K562 (cell line): ENCODE results near the gene CDCA7L. TPM values are rescaled to one million over a fixed set of nuclear protein-coding genes. Genes with fewer than 3 reads are reported as not detected.

Source experiments
- ATAC-seq: fragments of 200-7000 bp; cut with Tn5 transposase; 3 replicates; pipeline ENCODE4 v1.9.1; 2020; ENCODE audit warnings: moderate library complexity
- BruUV-seq: library from RNA; stranded (reverse); fragments of 400-500 nt; replicated peaks from 2 replicates; lab custom pipeline; 2021; lab: Mats Ljungman, UMichigan
- CTCF ChIA-PET: fragments of 300-600 bp; formaldehyde crosslinking; extraction: SDS; loops from one replicate; lab custom pipeline; 2021; ENCODE audit warnings: low intra/inter-chr PET ratio; lab: Yijun Ruan, JAX
- POLR2A ChIA-PET: fragments of 300-600, 350-650 bp; sonication (Branson Sonifier 250); formaldehyde crosslinking; extraction: SDS; loops from one replicate; lab custom pipeline; 2021; ENCODE audit warnings: antibody characterized with exemption, inconsistent platforms; lab: Yijun Ruan, JAX
- DNase-seq, 4 experiments: peaks; one replicate each; pipeline versions ENCODE4 v3.0.0 to v3.0.0-alpha.2; 2011 to 2018; ENCODE audit warnings: low spot score in 3 of 4, mixed read lengths in 3 of 4; ENCODE audit errors: extremely low read depth in 1 of 4
- FAIRE-seq: peaks from 2 replicates; lab custom pipeline; 2011; peaks lifted over from hg19 to GRCh38; lab: Jason Lieb, UNC
- H2AFZ ChIP-seq: 2 replicates; pipeline ENCODE4 v1.6.0; 2011; ENCODE audit warnings: low read depth, low read length, control low read depth, inconsistent platforms
- H3K27ac ChIP-seq: fragments of 200-600 bp; 3 replicates; pipeline ENCODE4 v1.8.0; 2011; ENCODE audit warnings: low read depth, mild to moderate bottlenecking, control low read depth, inconsistent platforms, low read length, moderate library complexity, mixed read lengths; ENCODE audit errors: extremely low read depth
- H3K27me3 ChIP-seq, 2 experiments: fragments of 300-600 bp in 1 of 2; 2 replicates in 1 of 2; 3 replicates in 1 of 2; pipeline versions ENCODE4 v1.6.0 to v1.8.0; 2011; ENCODE audit warnings: inconsistent platforms in 2 of 2, low read length in 2 of 2, mild to moderate bottlenecking in 1 of 2, mixed read lengths in 1 of 2, moderate library complexity in 1 of 2; ENCODE audit not compliant: control insufficient read depth in 2 of 2, insufficient read depth in 2 of 2
- H3K36me3 ChIP-seq: fragments of 300-600 bp; 3 replicates; pipeline ENCODE4 v1.8.0; 2011; ENCODE audit warnings: mild to moderate bottlenecking, low read length, inconsistent platforms; ENCODE audit not compliant: control insufficient read depth, insufficient read depth
- H3K4me1 ChIP-seq, 2 experiments: fragments of 200-600 bp in 1 of 2; replicated peaks in 1 of 2; 2 replicates in 1 of 2; 3 replicates in 1 of 2; pipeline versions ENCODE4 v1.5.1 to v1.8.0; 2011; ENCODE audit warnings: inconsistent platforms in 2 of 2, low read length in 2 of 2, mild to moderate bottlenecking in 1 of 2, mixed read lengths in 1 of 2, moderate library complexity in 1 of 2; ENCODE audit not compliant: control insufficient read depth in 2 of 2, insufficient read depth in 2 of 2
- H3K4me2 ChIP-seq: 2 replicates; pipeline ENCODE4 v1.6.1; 2011; ENCODE audit warnings: low read length, control low read depth, inconsistent platforms, mixed read lengths; ENCODE audit not compliant: insufficient read depth
- H3K4me3 ChIP-seq: fragments of 200-600 bp; sonication (generic), shearing (Covaris generic); 2 replicates; pipeline ENCODE4 v1.5.1; 2016; ENCODE audit warnings: control low read depth, inconsistent platforms
- H3K79me2 ChIP-seq: fragments of 200-600 bp; 3 replicates; pipeline ENCODE4 v1.8.0; 2011; ENCODE audit warnings: low read length, inconsistent platforms; ENCODE audit not compliant: control insufficient read depth, insufficient read depth
- H3K9ac ChIP-seq, 2 experiments: 2 replicates each; pipeline versions ENCODE4 v1.6.0 to v1.6.1; 2011; ENCODE audit warnings: low read depth in 2 of 2, low read length in 2 of 2, control low read depth in 1 of 2, inconsistent platforms in 1 of 2, mild to moderate bottlenecking in 1 of 2, mixed read lengths in 1 of 2; ENCODE audit not compliant: insufficient read depth in 1 of 2
- H3K9me1 ChIP-seq: one replicate; pipeline ENCODE4 v1.6.0; 2011; ENCODE audit warnings: inconsistent platforms, mild to moderate bottlenecking, low read length, moderate library complexity; ENCODE audit not compliant: control insufficient read depth, insufficient read depth
- H3K9me3 ChIP-seq: replicated peaks from 2 replicates; pipeline ENCODE4 v1.5.1; 2011; ENCODE audit warnings: low read depth, low read length, inconsistent platforms; ENCODE audit not compliant: control insufficient read depth, insufficient read depth
- H4K20me1 ChIP-seq: replicated peaks from 2 replicates; pipeline ENCODE4 v1.6.1; 2011; ENCODE audit warnings: low read length, inconsistent platforms, mixed read lengths; ENCODE audit not compliant: control insufficient read depth, insufficient read depth
- CTBP1 ChIP-seq: fragments of 450-650 bp; IDR thresholded peaks from 2 replicates; pipeline ENCODE4 v1.6.1; 2016; ENCODE audit warnings: borderline replicate concordance
- FOXP1 ChIP-seq: sonication (generic); formaldehyde crosslinking; IDR thresholded peaks from 2 replicates; pipeline ENCODE4 v1.8.0; 2022; ENCODE audit warnings: mild to moderate bottlenecking, missing genetic modification reagents
- HLTF ChIP-seq: fragments of 450-650 bp; IDR thresholded peaks from 2 replicates; pipeline ENCODE4 v1.6.1; 2016
- LEF1 ChIP-seq: fragments of 450-650 bp; IDR thresholded peaks from 2 replicates; pipeline ENCODE4 v1.6.1; 2016; ENCODE audit warnings: mild to moderate bottlenecking
- MIER1 ChIP-seq: fragments of 450-650 bp; IDR thresholded peaks from 2 replicates; pipeline ENCODE4 v1.6.1; 2016; ENCODE audit warnings: antibody characterized with exemption, mild to moderate bottlenecking, low read depth
- ZFP36 ChIP-seq: fragments of 150-350 bp; IDR thresholded peaks from 2 replicates; pipeline ENCODE4 v1.6.1; 2018; ENCODE audit warnings: low read length, low read depth; ENCODE audit not compliant: partially characterized antibody
- WGBS: fragments of 100-300 bp; shearing (Covaris generic); methylation state at CpG from one replicate; pipeline ENCODE4 v1.1.6; 2016; ENCODE audit warnings: low coverage, mixed read lengths; ENCODE audit not compliant: insufficient coverage; ENCODE audit errors: missing lambda C conversion rate; 5-methylcytosine and 5-hydroxymethylcytosine counted together
- in situ Hi-C: fragments of 300-500 bp; cut with MboI; formaldehyde crosslinking; loops from 4 replicates; pipeline ENCODE4 v1.15.0; 2018; ENCODE audit warnings: inconsistent platforms, mixed read lengths
- intact Hi-C: fragments of 100-400 bp; cut with micrococcal nuclease; formaldehyde crosslinking; loops from 2 replicates; pipeline ENCODE4 v1.14.2; 2022
- polyA plus RNA-seq, 8 experiments: library from polyadenylated mRNA; depleted of rRNA in 4 of 8; stranded (reverse) in 5 of 8; unstranded in 3 of 8; fragments of >200 nt; fragmentation: Nextera tagmentation in 2 of 8; fragmentation: Illumina TruSeq in 1 of 8; extraction: Ambion mirVana in 2 of 8; extraction: Trizol in 1 of 8; gene quantifications; 2 replicates each; pipeline versions ENCODE4 v1.2.1 to v1.2.3, GENCODE V29; 2011 to 2014; ENCODE audit warnings: inconsistent platforms in 1 of 8, missing spikeins in 1 of 8
- total RNA-seq, 7 experiments: library from RNA; depleted of rRNA in 6 of 7; stranded (reverse); fragments of >200 nt in 6 of 7; fragmentation: Illumina TruSeq in 2 of 7; extraction: Trizol in 2 of 7; gene quantifications; 2 replicates each; pipeline versions ENCODE4 v1.2.1 to v1.2.3, GENCODE V29; 2011 to 2021; ENCODE audit warnings: low replicate concordance in 1 of 7
- TF ChIP-seq, protein P1 (sequence below): fragments of 450-650 bp; IDR thresholded peaks from 2 replicates; pipeline ENCODE4 v1.6.1; 2018; ENCODE audit not compliant: partially characterized antibody
- TF ChIP-seq, protein P2 (sequence below): IDR thresholded peaks from 3 replicates; pipeline ENCODE4 v1.6.1; 2011; ENCODE audit warnings: borderline replicate concordance, mild to moderate bottlenecking, moderate library complexity; ENCODE audit not compliant: insufficient read length; ENCODE audit errors: extremely low read depth

Gene CDCA7L
- total and polyA plus RNA-seq, 9 of the 15 experiments (the other 6 are each of a cell fraction or from before 2014, with no cell fraction given): 1.9 to 32.4 (median 3.1) TPM

DNA sequence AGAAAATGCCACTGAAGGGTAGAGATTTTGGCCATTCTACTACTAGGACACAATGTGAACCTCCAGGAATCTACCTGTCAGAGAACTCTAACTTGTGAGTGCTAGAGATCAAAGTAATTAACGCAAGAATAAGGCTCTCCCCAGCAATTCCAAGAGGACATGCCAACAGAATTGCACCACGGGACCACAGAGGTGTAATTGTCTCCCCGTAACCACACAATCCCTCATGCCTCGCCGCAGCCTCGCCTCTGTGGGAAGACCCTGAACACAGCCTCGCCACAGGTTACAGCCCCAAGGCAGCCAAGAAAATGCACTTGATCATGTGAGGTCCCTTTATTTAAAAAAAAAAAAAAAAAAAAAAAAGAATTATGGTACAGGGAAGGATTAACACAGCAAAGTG, 29.5 kb downstream of the CDCA7L start:
- no TSS peak for BruUV-seq
- ChIA-PET CTCF (no interaction called here), POLR2A (no interaction called here)
- in situ Hi-C loops (no loop called here), intact Hi-C loops (no loop called here)
- Histone ChIP-seq H2AFZ (no peak overlapping the region), H3K4me2 (no peak overlapping the region), H3K27ac (no peak overlapping the region), H3K9me3 (no peaks in the 10 kb centered on the region), H3K36me3 (no peaks in the 10 kb centered on the region), H3K27me3 (peaks cover 0 to 4% of the 10 kb centered on the region in 2 experiments; a peak in 2 of 5 replicates), H3K9me1 (no peaks in the 10 kb centered on the region), H3K9ac (no peak overlapping the region), H3K4me1 (no peaks in the 10 kb centered on the region), H4K20me1 (no peaks in the 10 kb centered on the region), H3K79me2 (no peaks in the 10 kb centered on the region), H3K4me3 (no peak overlapping the region)
- 10% methylated on average over 7 of the region's 7 CpGs for WGBS
- FAIRE-seq: no peak
- no peak for DNase-seq
- no peak for ATAC-seq
- TF ChIP-seq FOXP1: no peak
- no peak for TF ChIP-seq ZFP36
- no peak for TF ChIP-seq CTBP1
- no peak for TF ChIP-seq MIER1
- TF ChIP-seq, protein P1, sequence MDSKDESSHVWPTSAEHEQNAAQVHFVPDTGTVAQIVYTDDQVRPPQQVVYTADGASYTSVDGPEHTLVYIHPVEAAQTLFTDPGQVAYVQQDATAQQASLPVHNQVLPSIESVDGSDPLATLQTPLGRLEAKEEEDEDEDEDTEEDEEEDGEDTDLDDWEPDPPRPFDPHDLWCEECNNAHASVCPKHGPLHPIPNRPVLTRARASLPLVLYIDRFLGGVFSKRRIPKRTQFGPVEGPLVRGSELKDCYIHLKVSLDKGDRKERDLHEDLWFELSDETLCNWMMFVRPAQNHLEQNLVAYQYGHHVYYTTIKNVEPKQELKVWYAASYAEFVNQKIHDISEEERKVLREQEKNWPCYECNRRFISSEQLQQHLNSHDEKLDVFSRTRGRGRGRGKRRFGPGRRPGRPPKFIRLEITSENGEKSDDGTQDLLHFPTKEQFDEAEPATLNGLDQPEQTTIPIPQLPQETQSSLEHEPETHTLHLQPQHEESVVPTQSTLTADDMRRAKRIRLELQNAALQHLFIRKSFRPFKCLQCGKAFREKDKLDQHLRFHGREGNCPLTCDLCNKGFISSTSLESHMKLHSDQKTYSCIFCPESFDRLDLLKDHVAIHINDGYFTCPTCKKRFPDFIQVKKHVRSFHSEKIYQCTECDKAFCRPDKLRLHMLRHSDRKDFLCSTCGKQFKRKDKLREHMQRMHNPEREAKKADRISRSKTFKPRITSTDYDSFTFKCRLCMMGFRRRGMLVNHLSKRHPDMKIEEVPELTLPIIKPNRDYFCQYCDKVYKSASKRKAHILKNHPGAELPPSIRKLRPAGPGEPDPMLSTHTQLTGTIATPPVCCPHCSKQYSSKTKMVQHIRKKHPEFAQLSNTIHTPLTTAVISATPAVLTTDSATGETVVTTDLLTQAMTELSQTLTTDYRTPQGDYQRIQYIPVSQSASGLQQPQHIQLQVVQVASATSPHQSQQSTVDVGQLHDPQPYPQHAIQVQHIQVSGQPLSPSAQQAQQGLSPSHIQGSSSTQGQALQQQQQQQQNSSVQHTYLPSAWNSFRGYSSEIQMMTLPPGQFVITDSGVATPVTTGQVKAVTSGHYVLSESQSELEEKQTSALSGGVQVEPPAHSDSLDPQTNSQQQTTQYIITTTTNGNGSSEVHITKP: no peak
- TF ChIP-seq LEF1: no peak
- TF ChIP-seq, protein P2, sequence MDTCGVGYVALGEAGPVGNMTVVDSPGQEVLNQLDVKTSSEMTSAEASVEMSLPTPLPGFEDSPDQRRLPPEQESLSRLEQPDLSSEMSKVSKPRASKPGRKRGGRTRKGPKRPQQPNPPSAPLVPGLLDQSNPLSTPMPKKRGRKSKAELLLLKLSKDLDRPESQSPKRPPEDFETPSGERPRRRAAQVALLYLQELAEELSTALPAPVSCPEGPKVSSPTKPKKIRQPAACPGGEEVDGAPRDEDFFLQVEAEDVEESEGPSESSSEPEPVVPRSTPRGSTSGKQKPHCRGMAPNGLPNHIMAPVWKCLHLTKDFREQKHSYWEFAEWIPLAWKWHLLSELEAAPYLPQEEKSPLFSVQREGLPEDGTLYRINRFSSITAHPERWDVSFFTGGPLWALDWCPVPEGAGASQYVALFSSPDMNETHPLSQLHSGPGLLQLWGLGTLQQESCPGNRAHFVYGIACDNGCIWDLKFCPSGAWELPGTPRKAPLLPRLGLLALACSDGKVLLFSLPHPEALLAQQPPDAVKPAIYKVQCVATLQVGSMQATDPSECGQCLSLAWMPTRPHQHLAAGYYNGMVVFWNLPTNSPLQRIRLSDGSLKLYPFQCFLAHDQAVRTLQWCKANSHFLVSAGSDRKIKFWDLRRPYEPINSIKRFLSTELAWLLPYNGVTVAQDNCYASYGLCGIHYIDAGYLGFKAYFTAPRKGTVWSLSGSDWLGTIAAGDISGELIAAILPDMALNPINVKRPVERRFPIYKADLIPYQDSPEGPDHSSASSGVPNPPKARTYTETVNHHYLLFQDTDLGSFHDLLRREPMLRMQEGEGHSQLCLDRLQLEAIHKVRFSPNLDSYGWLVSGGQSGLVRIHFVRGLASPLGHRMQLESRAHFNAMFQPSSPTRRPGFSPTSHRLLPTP: no peak
- TF ChIP-seq HLTF: no peak
